ENCODE measurements around the gene EEF2K.

The EEF2K gene

GRCh38 chr16:22252317-22252716, 46.2 kb downstream of the EEF2K start:
- peaks cover 14% of the 10 kb centered on the region for H3K36me3 ChIP-seq (ENCODE audit: control insufficient read depth, low read length)
- no peaks in the 10 kb centered on the region for H3K27me3 ChIP-seq (ENCODE audit: control insufficient read depth, low read length)
- no peaks in the 10 kb centered on the region for H3K9me2 ChIP-seq (replicated peaks; ENCODE audit: control insufficient read depth, low read length)
- no peaks in the 10 kb centered on the region for H3K4me1 ChIP-seq (ENCODE audit: control insufficient read depth, low read length)
- no peaks in the 10 kb centered on the region for H4K20me1 ChIP-seq (ENCODE audit: control insufficient read depth, insufficient read depth, low read depth, low read length)
- no peak overlapping the region for H3K4me2 ChIP-seq (ENCODE audit: low read length)
- H3F3A ChIP-seq (ENCODE audit: control insufficient read depth, insufficient read depth) = no peaks in the 10 kb centered on the region
- no peak overlapping the region for H3K27ac ChIP-seq (ENCODE audit: low read depth, low read length)
- H3K4me3 ChIP-seq (ENCODE audit: low read length) = no peak overlapping the region
- TF ChIP-seq, protein P1, sequence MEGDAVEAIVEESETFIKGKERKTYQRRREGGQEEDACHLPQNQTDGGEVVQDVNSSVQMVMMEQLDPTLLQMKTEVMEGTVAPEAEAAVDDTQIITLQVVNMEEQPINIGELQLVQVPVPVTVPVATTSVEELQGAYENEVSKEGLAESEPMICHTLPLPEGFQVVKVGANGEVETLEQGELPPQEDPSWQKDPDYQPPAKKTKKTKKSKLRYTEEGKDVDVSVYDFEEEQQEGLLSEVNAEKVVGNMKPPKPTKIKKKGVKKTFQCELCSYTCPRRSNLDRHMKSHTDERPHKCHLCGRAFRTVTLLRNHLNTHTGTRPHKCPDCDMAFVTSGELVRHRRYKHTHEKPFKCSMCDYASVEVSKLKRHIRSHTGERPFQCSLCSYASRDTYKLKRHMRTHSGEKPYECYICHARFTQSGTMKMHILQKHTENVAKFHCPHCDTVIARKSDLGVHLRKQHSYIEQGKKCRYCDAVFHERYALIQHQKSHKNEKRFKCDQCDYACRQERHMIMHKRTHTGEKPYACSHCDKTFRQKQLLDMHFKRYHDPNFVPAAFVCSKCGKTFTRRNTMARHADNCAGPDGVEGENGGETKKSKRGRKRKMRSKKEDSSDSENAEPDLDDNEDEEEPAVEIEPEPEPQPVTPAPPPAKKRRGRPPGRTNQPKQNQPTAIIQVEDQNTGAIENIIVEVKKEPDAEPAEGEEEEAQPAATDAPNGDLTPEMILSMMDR (IDR thresholded peaks at IDR 0.05; ENCODE audit: low read depth, low read length, poor library complexity, severe bottlenecking) = no peak
- no peak for TF ChIP-seq EZH2phosphoT487 (IDR thresholded peaks at IDR 0.05; ENCODE audit: borderline replicate concordance, low read length)
- no peaks in the 10 kb centered on the region for H3K79me2 ChIP-seq (ENCODE audit: control insufficient read depth, low read length)
- peaks cover 6% of the 10 kb centered on the region; the same call in 1 of the 2 replicates for H3K9me3 ChIP-seq (ENCODE audit: control insufficient read depth, insufficient read depth, low read length)

- H3K4me2 ChIP-seq (ENCODE audit: low read length) = no peak overlapping the region
- peaks cover 23% of the 10 kb centered on the region for H3K36me3 ChIP-seq (ENCODE audit: control insufficient read depth, low read length)
- H3K9me3 ChIP-seq (ENCODE audit: control insufficient read depth, insufficient read depth, low read length) = peaks cover 6% of the 10 kb centered on the region; the same call in 1 of the 2 replicates
- H3K9me2 ChIP-seq (replicated peaks; ENCODE audit: control insufficient read depth, low read length) = no peaks in the 10 kb centered on the region
- H3K4me3 ChIP-seq (ENCODE audit: low read length) = no peak overlapping the region
- no peak for TF ChIP-seq EZH2phosphoT487 (IDR thresholded peaks at IDR 0.05; ENCODE audit: borderline replicate concordance, low read length)
- TF ChIP-seq, protein P1 (IDR thresholded peaks at IDR 0.05; ENCODE audit: low read depth, low read length, poor library complexity, severe bottlenecking) = no peak
- H4K20me1 ChIP-seq (ENCODE audit: control insufficient read depth, insufficient read depth, low read depth, low read length) = no peaks in the 10 kb centered on the region
- H3F3A ChIP-seq (ENCODE audit: control insufficient read depth, insufficient read depth) = no peaks in the 10 kb centered on the region
- no peaks in the 10 kb centered on the region for H3K79me2 ChIP-seq (ENCODE audit: control insufficient read depth, low read length)
- H3K4me1 ChIP-seq (ENCODE audit: control insufficient read depth, low read length) = no peaks in the 10 kb centered on the region
- no peaks in the 10 kb centered on the region for H3K27me3 ChIP-seq (ENCODE audit: control insufficient read depth, low read length)
- no peak overlapping the region for H3K27ac ChIP-seq (ENCODE audit: low read depth, low read length)
Observed at GRCh38 chr16:22253272-22253671, 47.2 kb downstream of the EEF2K start.

DNA sequence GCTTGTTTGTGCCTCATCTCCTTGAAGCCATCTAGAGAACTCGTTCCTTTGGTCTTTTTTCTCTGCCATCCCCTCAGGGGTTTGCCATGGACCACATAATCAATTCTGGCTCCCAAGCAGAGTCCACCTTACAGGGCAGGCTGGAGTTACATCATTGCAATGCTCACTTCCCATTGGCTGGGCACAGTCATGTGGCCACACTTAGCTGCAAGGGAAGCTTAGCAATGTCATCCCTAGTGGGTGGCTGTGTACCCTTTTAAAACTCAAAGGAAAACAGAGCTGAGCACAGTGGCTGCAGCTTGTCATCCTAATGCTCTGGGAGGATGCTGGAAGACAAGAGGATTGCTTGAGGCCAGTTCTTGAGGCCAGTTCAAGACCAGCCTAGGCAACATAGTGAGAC, 49.3 kb downstream of the EEF2K start:
- H3K27ac ChIP-seq (ENCODE audit: low read depth, low read length) = no peak overlapping the region
- H4K20me1 ChIP-seq (ENCODE audit: control insufficient read depth, insufficient read depth, low read depth, low read length) = no peaks in the 10 kb centered on the region
- peaks cover 31% of the 10 kb centered on the region for H3K36me3 ChIP-seq (ENCODE audit: control insufficient read depth, low read length)
- peaks cover 7% of the 10 kb centered on the region; the same call in 1 of the 2 replicates for H3K9me3 ChIP-seq (ENCODE audit: control insufficient read depth, insufficient read depth, low read length)
- no peaks in the 10 kb centered on the region for H3F3A ChIP-seq (ENCODE audit: control insufficient read depth, insufficient read depth)
- no peaks in the 10 kb centered on the region for H3K4me1 ChIP-seq (ENCODE audit: control insufficient read depth, low read length)
- H3K27me3 ChIP-seq (ENCODE audit: control insufficient read depth, low read length) = no peaks in the 10 kb centered on the region
- no peaks in the 10 kb centered on the region for H3K79me2 ChIP-seq (ENCODE audit: control insufficient read depth, low read length)
- H3K4me2 ChIP-seq (ENCODE audit: low read length) = no peak overlapping the region
- no peak overlapping the region for H3K4me3 ChIP-seq (ENCODE audit: low read length)
- TF ChIP-seq, protein P1 (IDR thresholded peaks at IDR 0.05; ENCODE audit: low read depth, low read length, poor library complexity, severe bottlenecking) = no peak
- no peak for TF ChIP-seq EZH2phosphoT487 (IDR thresholded peaks at IDR 0.05; ENCODE audit: borderline replicate concordance, low read length)
- H3K9me2 ChIP-seq (replicated peaks; ENCODE audit: control insufficient read depth, low read length) = no peaks in the 10 kb centered on the region

All from DOHH2 (cell line).